Astrocyte (in vitro differentiated cells and primary cell): ENCODE data around the gene P4HA1.
"Not testable (repeated sequence)": the region's sequence is repeated elsewhere in the genome, so short reads cannot be mapped to it uniquely, and the experiment has no call there.

Source experiments
- EZH2 ChIP-seq: IDR thresholded peaks from 2 replicates; pipeline ENCODE4 v1.6.1; 2012; ENCODE audit warnings: mild to moderate bottlenecking, low read length, inconsistent platforms; ENCODE audit not compliant: insufficient read depth
- TF ChIP-seq, protein P1 (sequence below): IDR thresholded peaks from 2 replicates; pipeline ENCODE4 v1.5.1; 2011; ENCODE audit warnings: low read depth, mild to moderate bottlenecking, inconsistent platforms, low read length, moderate library complexity; ENCODE audit not compliant: insufficient read depth

DNA sequence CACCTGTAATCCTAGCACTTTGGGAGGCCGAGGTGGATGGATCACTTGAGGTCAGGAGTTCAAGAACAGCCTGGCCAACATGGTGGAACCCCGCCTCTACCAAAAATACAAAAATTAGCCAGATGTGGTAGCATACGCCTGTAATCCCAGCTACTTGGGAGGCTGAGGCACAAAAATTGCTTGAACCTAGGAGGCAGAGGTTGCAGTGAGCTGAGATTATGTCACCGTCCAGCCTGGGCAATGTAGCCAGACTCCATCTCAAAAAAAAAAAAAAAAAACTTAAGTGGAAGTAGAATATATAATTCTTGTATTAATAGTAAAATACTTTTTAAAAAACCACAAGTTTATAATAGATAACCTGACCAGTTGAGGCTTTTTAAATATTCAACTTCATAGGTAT lies 112.0 kb downstream of the P4HA1 start:
- TF ChIP-seq, protein P1, sequence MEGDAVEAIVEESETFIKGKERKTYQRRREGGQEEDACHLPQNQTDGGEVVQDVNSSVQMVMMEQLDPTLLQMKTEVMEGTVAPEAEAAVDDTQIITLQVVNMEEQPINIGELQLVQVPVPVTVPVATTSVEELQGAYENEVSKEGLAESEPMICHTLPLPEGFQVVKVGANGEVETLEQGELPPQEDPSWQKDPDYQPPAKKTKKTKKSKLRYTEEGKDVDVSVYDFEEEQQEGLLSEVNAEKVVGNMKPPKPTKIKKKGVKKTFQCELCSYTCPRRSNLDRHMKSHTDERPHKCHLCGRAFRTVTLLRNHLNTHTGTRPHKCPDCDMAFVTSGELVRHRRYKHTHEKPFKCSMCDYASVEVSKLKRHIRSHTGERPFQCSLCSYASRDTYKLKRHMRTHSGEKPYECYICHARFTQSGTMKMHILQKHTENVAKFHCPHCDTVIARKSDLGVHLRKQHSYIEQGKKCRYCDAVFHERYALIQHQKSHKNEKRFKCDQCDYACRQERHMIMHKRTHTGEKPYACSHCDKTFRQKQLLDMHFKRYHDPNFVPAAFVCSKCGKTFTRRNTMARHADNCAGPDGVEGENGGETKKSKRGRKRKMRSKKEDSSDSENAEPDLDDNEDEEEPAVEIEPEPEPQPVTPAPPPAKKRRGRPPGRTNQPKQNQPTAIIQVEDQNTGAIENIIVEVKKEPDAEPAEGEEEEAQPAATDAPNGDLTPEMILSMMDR = not testable (repeated sequence)
- TF ChIP-seq EZH2 = not testable (repeated sequence)
